H9 (cell line): Measurements from ENCODE around the gene NRCAM. TPM values are rescaled to one million over a fixed set of nuclear protein-coding genes. Genes with fewer than 3 reads are reported as not detected.

ENCODE experiments used
- DNase-seq: peaks from one replicate; pipeline ENCODE4 v3.0.0-alpha.2; 2017
- H2AFZ ChIP-seq: one replicate; pipeline ENCODE4 v1.6.1; 2013; ENCODE audit warnings: mild to moderate bottlenecking, low read length, control low read depth, moderate library complexity
- H2AK5ac ChIP-seq: 2 replicates; pipeline ENCODE4 v1.6.1; 2013; ENCODE audit warnings: low read length, control low read depth, mixed read lengths; ENCODE audit not compliant: insufficient read length
- H2BK120ac ChIP-seq: one replicate; pipeline ENCODE4 v1.6.1; 2013; ENCODE audit warnings: low read depth, mild to moderate bottlenecking, low read length, control low read depth, inconsistent platforms; ENCODE audit not compliant: poor library complexity, severe bottlenecking
- H2BK12ac ChIP-seq: 2 replicates; pipeline ENCODE4 v1.6.1; 2013; ENCODE audit warnings: low read length, control low read depth, mixed read lengths, low read depth; ENCODE audit not compliant: insufficient read length
- H2BK15ac ChIP-seq: 2 replicates; pipeline ENCODE4 v1.6.1; 2013; ENCODE audit warnings: low read depth, low read length, control low read depth
- H2BK20ac ChIP-seq: one replicate; pipeline ENCODE4 v1.6.1; 2013; ENCODE audit warnings: low read depth, mild to moderate bottlenecking, low read length, control low read depth, inconsistent platforms; ENCODE audit not compliant: poor library complexity, severe bottlenecking
- H2BK5ac ChIP-seq: 2 replicates; pipeline ENCODE4 v1.6.1; 2013; ENCODE audit warnings: low read length, control low read depth, mixed read lengths; ENCODE audit not compliant: insufficient read length
- H3K14ac ChIP-seq: 2 replicates; pipeline ENCODE4 v1.6.1; 2013; ENCODE audit warnings: low read length, control low read depth; ENCODE audit not compliant: insufficient read depth
- H3K18ac ChIP-seq: 2 replicates; pipeline ENCODE4 v1.6.1; 2013; ENCODE audit warnings: low read depth, mild to moderate bottlenecking, mixed read lengths, low read length, control low read depth; ENCODE audit not compliant: insufficient read length
- H3K23ac ChIP-seq: 2 replicates; pipeline ENCODE4 v1.6.1; 2013; ENCODE audit warnings: low read length, control low read depth, mixed read lengths, low read depth; ENCODE audit not compliant: insufficient read length
- H3K23me2 ChIP-seq: 2 replicates; pipeline ENCODE4 v1.6.1; 2013; ENCODE audit warnings: low read depth, mild to moderate bottlenecking, mixed read lengths, low read length, control low read depth; ENCODE audit not compliant: insufficient read length, poor library complexity, severe bottlenecking
- H3K27ac ChIP-seq: 2 replicates; pipeline ENCODE4 v1.5.1; 2013; ENCODE audit warnings: low read length, control low read depth, mixed read lengths, low read depth; ENCODE audit not compliant: insufficient read length
- H3K27me3 ChIP-seq: 2 replicates; pipeline ENCODE4 v1.6.1; 2013; ENCODE audit warnings: low read length, control low read depth, inconsistent platforms; ENCODE audit not compliant: insufficient read depth
- H3K4ac ChIP-seq: 2 replicates; pipeline ENCODE4 v1.6.1; 2013; ENCODE audit warnings: low read depth, mild to moderate bottlenecking, control low read depth, inconsistent platforms, low read length, moderate library complexity
- H3K4me1 ChIP-seq: 2 replicates; pipeline ENCODE4 v1.6.1; 2013; ENCODE audit warnings: low read length, control low read depth, inconsistent platforms; ENCODE audit not compliant: insufficient read depth
- H3K4me2 ChIP-seq: 2 replicates; pipeline ENCODE4 v1.6.1; 2013; ENCODE audit warnings: low read length, control low read depth, mixed read lengths; ENCODE audit not compliant: insufficient read length, insufficient read depth
- H3K56ac ChIP-seq: 2 replicates; pipeline ENCODE4 v1.6.1; 2013; ENCODE audit warnings: low read depth, mild to moderate bottlenecking, mixed read lengths, low read length, control low read depth; ENCODE audit not compliant: insufficient read length
- H3K79me1 ChIP-seq: 2 replicates; pipeline ENCODE4 v1.6.1; 2013; ENCODE audit warnings: low read depth, mild to moderate bottlenecking, moderate library complexity, low read length, control low read depth, inconsistent platforms; ENCODE audit not compliant: insufficient read depth, poor library complexity, severe bottlenecking
- H3K79me2 ChIP-seq: 2 replicates; pipeline ENCODE4 v1.6.1; 2013; ENCODE audit warnings: low read length, control low read depth, inconsistent platforms; ENCODE audit not compliant: insufficient read depth
- H3K9ac ChIP-seq: 2 replicates; pipeline ENCODE4 v1.6.1; 2013; ENCODE audit warnings: low read length, control low read depth, mixed read lengths; ENCODE audit not compliant: insufficient read length; ENCODE audit errors: extremely low read depth
- H3K9me3 ChIP-seq: one replicate; pipeline ENCODE4 v1.6.1; 2013; ENCODE audit warnings: low read depth, low read length, inconsistent platforms; ENCODE audit not compliant: control insufficient read depth
- H3T11ph ChIP-seq: one replicate; pipeline ENCODE4 v1.6.1; 2013; ENCODE audit warnings: mild to moderate bottlenecking, low read length, control low read depth, inconsistent platforms
- H4K20me1 ChIP-seq: one replicate; pipeline ENCODE4 v1.6.1; 2013; ENCODE audit not compliant: control insufficient read depth, insufficient read length, insufficient read depth
- H4K5ac ChIP-seq: 2 replicates; pipeline ENCODE4 v1.6.1; 2013; ENCODE audit warnings: low read depth, mild to moderate bottlenecking, mixed read lengths, low read length, control low read depth; ENCODE audit not compliant: insufficient read length
- H4K8ac ChIP-seq: replicated peaks from 2 replicates; pipeline ENCODE4 v1.6.1; 2013; ENCODE audit warnings: low read length, control low read depth, mixed read lengths, low read depth; ENCODE audit not compliant: insufficient read length
- H4K91ac ChIP-seq: 2 replicates; pipeline ENCODE4 v1.6.1; 2013; ENCODE audit warnings: low read depth, mild to moderate bottlenecking, moderate library complexity, mixed read lengths, low read length, control low read depth; ENCODE audit not compliant: insufficient read length
- H3K27ac Mint-ChIP-seq, 3 experiments: 2 replicates in 2 of 3; 3 replicates in 1 of 3; pipeline ENCODE4 v1.8.0; 2020 to 2021; ENCODE audit warnings: mixed read lengths in 3 of 3, mild to moderate bottlenecking in 1 of 3, moderate library complexity in 1 of 3
- H3K27me3 Mint-ChIP-seq: 2 replicates; pipeline ENCODE4 v1.8.0; 2021; ENCODE audit warnings: low read depth, mild to moderate bottlenecking, moderate library complexity, mixed read lengths
- H3K36me3 Mint-ChIP-seq, 3 experiments: 2 replicates in 2 of 3; 3 replicates in 1 of 3; pipeline ENCODE4 v1.8.0; 2020 to 2021; ENCODE audit warnings: low read depth in 3 of 3, mixed read lengths in 3 of 3; ENCODE audit not compliant: insufficient read depth in 1 of 3
- H3K4me1 Mint-ChIP-seq, 2 experiments: 2 replicates each; pipeline ENCODE4 v1.8.0; 2020; ENCODE audit warnings: mixed read lengths in 2 of 2
- H3K4me3 Mint-ChIP-seq, 2 experiments: 2 replicates in 1 of 2; 3 replicates in 1 of 2; pipeline ENCODE4 v1.8.0; 2020 to 2021; ENCODE audit warnings: mild to moderate bottlenecking in 2 of 2, mixed read lengths in 2 of 2, moderate library complexity in 1 of 2
- H3K9me3 Mint-ChIP-seq, 2 experiments: 2 replicates in 1 of 2; 3 replicates in 1 of 2; pipeline ENCODE4 v1.8.0; 2020; ENCODE audit warnings: mild to moderate bottlenecking in 2 of 2, mixed read lengths in 2 of 2, moderate library complexity in 1 of 2
- WGBS: extraction: QIAGEN DNeasy Blood & Tissue Kit; methylation state at CpG from one replicate; pipeline ENCODE4 v1.1.7; 2013; ENCODE audit warnings: missing lambda C conversion rate, low lambda C conversion rate, mixed read lengths; ENCODE audit not compliant: insufficient read length; ENCODE audit errors: extremely low coverage; 5-methylcytosine and 5-hydroxymethylcytosine counted together
- total RNA-seq: library from RNA; stranded (reverse); gene quantifications from 2 replicates; pipeline ENCODE4 v1.2.1, GENCODE V29; 2021
- TF ChIP-seq, protein P1 (sequence below): fragments of 200-600 bp; sonication (generic); conservative IDR thresholded peaks from 3 replicates; pipeline ENCODE4 v1.8.0; 2021; ENCODE audit warnings: antibody characterized with exemption, mild to moderate bottlenecking

Gene NRCAM
- total RNA-seq, 1 experiment from 2014 or later: 2.3 TPM

DNA sequence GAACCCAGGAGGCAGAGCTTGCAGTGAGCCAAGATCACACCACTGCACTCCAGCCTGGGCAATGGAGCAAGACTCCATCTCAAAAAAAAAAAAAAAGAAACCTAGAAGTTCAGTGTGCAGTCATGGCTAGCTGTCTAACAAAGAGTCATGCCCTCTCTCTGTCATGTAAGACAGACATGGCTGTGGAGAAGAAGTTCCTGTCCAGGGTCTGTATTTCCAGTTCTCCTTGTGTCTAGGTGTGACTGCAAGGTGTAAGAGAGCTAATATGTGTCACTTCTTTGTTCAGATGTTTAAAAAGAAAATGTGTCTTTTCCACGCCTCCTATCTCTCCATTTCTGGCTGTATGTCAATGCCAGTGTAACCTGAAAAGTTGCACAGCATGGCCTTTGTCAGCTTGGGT, 139.5 kb downstream of the NRCAM start:
- Histone ChIP-seq H2BK120ac (no peak overlapping the region), H3K4me1 (no peaks in the 10 kb centered on the region), H2BK15ac (no peak overlapping the region), H3K9ac (no peak overlapping the region), H2AFZ (no peak overlapping the region), H3T11ph (no peak overlapping the region), H3K23ac (no peak overlapping the region), H2BK5ac (no peak overlapping the region), H3K9me3 (no peaks in the 10 kb centered on the region), H3K56ac (no peak overlapping the region), H4K20me1 (no peaks in the 10 kb centered on the region), H3K27me3 (no peaks in the 10 kb centered on the region), H3K14ac (no peak overlapping the region), H3K27ac (no peak overlapping the region), H2BK12ac (no peak overlapping the region), H3K79me1 (no peaks in the 10 kb centered on the region), H3K4me2 (no peak overlapping the region), H2BK20ac (no peak overlapping the region), H3K4ac (no peak overlapping the region), H3K23me2 (no peaks in the 10 kb centered on the region), H2AK5ac (no peak overlapping the region), H3K18ac (no peak overlapping the region), H4K91ac (no peak overlapping the region), H4K8ac (no peak overlapping the region), H4K5ac (no peak overlapping the region), H3K79me2 (no peaks in the 10 kb centered on the region)
- peaks cover 2% of the 10 kb centered on the region for H3K27me3 Mint-ChIP-seq
- H3K4me1 Mint-ChIP-seq: peaks cover 6% of the 10 kb centered on the region in 2 experiments
- TF ChIP-seq, protein P1, sequence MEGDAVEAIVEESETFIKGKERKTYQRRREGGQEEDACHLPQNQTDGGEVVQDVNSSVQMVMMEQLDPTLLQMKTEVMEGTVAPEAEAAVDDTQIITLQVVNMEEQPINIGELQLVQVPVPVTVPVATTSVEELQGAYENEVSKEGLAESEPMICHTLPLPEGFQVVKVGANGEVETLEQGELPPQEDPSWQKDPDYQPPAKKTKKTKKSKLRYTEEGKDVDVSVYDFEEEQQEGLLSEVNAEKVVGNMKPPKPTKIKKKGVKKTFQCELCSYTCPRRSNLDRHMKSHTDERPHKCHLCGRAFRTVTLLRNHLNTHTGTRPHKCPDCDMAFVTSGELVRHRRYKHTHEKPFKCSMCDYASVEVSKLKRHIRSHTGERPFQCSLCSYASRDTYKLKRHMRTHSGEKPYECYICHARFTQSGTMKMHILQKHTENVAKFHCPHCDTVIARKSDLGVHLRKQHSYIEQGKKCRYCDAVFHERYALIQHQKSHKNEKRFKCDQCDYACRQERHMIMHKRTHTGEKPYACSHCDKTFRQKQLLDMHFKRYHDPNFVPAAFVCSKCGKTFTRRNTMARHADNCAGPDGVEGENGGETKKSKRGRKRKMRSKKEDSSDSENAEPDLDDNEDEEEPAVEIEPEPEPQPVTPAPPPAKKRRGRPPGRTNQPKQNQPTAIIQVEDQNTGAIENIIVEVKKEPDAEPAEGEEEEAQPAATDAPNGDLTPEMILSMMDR: no peak
- H3K36me3 Mint-ChIP-seq: no peaks in the 10 kb centered on the region
- no peak for DNase-seq
- H3K9me3 Mint-ChIP-seq: peaks cover 0 to 3% of the 10 kb centered on the region in 2 experiments; a peak in 1 of 5 replicates
- H3K4me3 Mint-ChIP-seq: no peak overlapping the region
- WGBS: no CpG with 5 or more reads among the region's 1 CpG
- H3K27ac Mint-ChIP-seq: no peak overlapping the region
